DND-41 (cell line): ENCODE results near the gene TRHDE.
"Not testable (repeated sequence)": the region's sequence is repeated elsewhere in the genome, so short reads cannot be mapped to it uniquely, and the experiment has no call there.

Experiments
- ATAC-seq: fragments of 200-7000 bp; cut with Tn5 transposase; 3 replicates; pipeline ENCODE4 v1.9.1; 2021; ENCODE audit warnings: low read depth; ENCODE audit not compliant: insufficient read depth
- DNase-seq: peaks from one replicate; pipeline ENCODE4 v3.0.0-alpha.2; 2020
- H2AFZ ChIP-seq: 2 replicates; pipeline ENCODE4 v1.6.0; 2012; ENCODE audit warnings: low read depth, low read length
- H3K27ac ChIP-seq: 2 replicates; pipeline ENCODE4 v1.5.1; 2012; ENCODE audit warnings: low read length, inconsistent platforms
- H3K27me3 ChIP-seq: fragments of 200-600 bp; sonication (generic); 2 replicates; pipeline ENCODE4 v1.6.0; 2012; ENCODE audit warnings: low read length, mild to moderate bottlenecking, inconsistent platforms; ENCODE audit not compliant: insufficient read depth, poor library complexity
- H3K36me3 ChIP-seq: 2 replicates; pipeline ENCODE4 v1.5.1; 2012; ENCODE audit warnings: low read length, inconsistent platforms; ENCODE audit not compliant: insufficient read depth
- H3K4me1 ChIP-seq: 2 replicates; pipeline ENCODE4 v1.5.1; 2012; ENCODE audit warnings: mild to moderate bottlenecking, low read length; ENCODE audit not compliant: insufficient read depth
- H3K4me2 ChIP-seq: 2 replicates; pipeline ENCODE4 v1.6.0; 2012; ENCODE audit warnings: mild to moderate bottlenecking, moderate library complexity, low read length, inconsistent platforms; ENCODE audit not compliant: insufficient read depth
- H3K4me3 ChIP-seq, 2 experiments: fragments of 200-600 bp in 1 of 2; shearing (Covaris generic) in 1 of 2; 2 replicates each; pipeline ENCODE4 v1.5.1; 2012 to 2016; ENCODE audit warnings: inconsistent platforms in 2 of 2, low read length in 2 of 2, mild to moderate bottlenecking in 2 of 2, low read depth in 1 of 2, moderate library complexity in 1 of 2
- H3K79me2 ChIP-seq: 2 replicates; pipeline ENCODE4 v1.6.0; 2012; ENCODE audit warnings: low read length, inconsistent platforms; ENCODE audit not compliant: insufficient read depth
- H3K9ac ChIP-seq: 2 replicates; pipeline ENCODE4 v1.6.0; 2012; ENCODE audit warnings: low read depth, mild to moderate bottlenecking, inconsistent platforms, low read length, moderate library complexity
- H3K9me3 ChIP-seq: 2 replicates; pipeline ENCODE4 v1.5.1; 2012; ENCODE audit warnings: low read length, moderate library complexity, mild to moderate bottlenecking, inconsistent platforms; ENCODE audit not compliant: insufficient read depth, severe bottlenecking
- H4K20me1 ChIP-seq: 2 replicates; pipeline ENCODE4 v1.6.0; 2012; ENCODE audit warnings: low read length; ENCODE audit not compliant: insufficient read depth
- CTCF ChIP-seq: IDR thresholded peaks from 2 replicates; pipeline ENCODE4 v1.5.1; 2012; ENCODE audit warnings: borderline replicate concordance, low read length, moderate library complexity, mild to moderate bottlenecking; ENCODE audit not compliant: poor library complexity, severe bottlenecking; ENCODE audit errors: extremely low read depth
- EZH2 ChIP-seq: IDR thresholded peaks from 3 replicates; pipeline ENCODE4 v1.6.1; 2012; ENCODE audit warnings: borderline replicate concordance, low read depth, mild to moderate bottlenecking, moderate library complexity, low read length, inconsistent platforms; ENCODE audit not compliant: severe bottlenecking

Gene TRHDE

GRCh38 chr12:72510772-72511171, 238.6 kb downstream of the TRHDE start:
- Histone ChIP-seq H3K36me3 (no peaks in the 10 kb centered on the region), H3K27me3 (no peaks in the 10 kb centered on the region), H3K4me3 (no peak overlapping the region), H3K27ac (no peak overlapping the region), H3K4me1 (no peaks in the 10 kb centered on the region), H3K9me3 (no peaks in the 10 kb centered on the region), H2AFZ (no peak overlapping the region), H3K9ac (no peak overlapping the region), H4K20me1 (no peaks in the 10 kb centered on the region), H3K4me2 (no peak overlapping the region), H3K79me2 (no peaks in the 10 kb centered on the region)
- DNase-seq (no peak), ATAC-seq (no peak)
- no peak for TF ChIP-seq EZH2
- no peak for TF ChIP-seq CTCF

GRCh38 chr12:72511498-72511897, 239.3 kb downstream of the TRHDE start:
- no peaks in the 10 kb centered on the region for H4K20me1 ChIP-seq
- TF ChIP-seq EZH2: no peak
- TF ChIP-seq CTCF: no peak

GRCh38 chr12:72511906-72512305, 239.7 kb downstream of the TRHDE start:
- Histone ChIP-seq H3K36me3 (no peaks in the 10 kb centered on the region), H3K9ac (no peak overlapping the region), H3K27ac (no peak overlapping the region), H3K4me1 (no peaks in the 10 kb centered on the region), H2AFZ (no peak overlapping the region), H4K20me1 (no peaks in the 10 kb centered on the region), H3K9me3 (no peaks in the 10 kb centered on the region), H3K4me2 (no peak overlapping the region), H3K4me3 (no peak overlapping the region), H3K27me3 (no peaks in the 10 kb centered on the region), H3K79me2 (no peaks in the 10 kb centered on the region)
- DNase-seq: no peak
- ATAC-seq: no peak
- TF ChIP-seq CTCF (no peak), EZH2 (no peak)

More at GRCh38 chr12:72511498-72511897, 239.3 kb downstream of the TRHDE start:
- no peak overlapping the region for H3K4me2 ChIP-seq
- H3K27me3 ChIP-seq: no peaks in the 10 kb centered on the region
- no peaks in the 10 kb centered on the region for H3K9me3 ChIP-seq
- H3K4me3 ChIP-seq: no peak overlapping the region
- H3K4me1 ChIP-seq: no peaks in the 10 kb centered on the region
- H3K79me2 ChIP-seq: no peaks in the 10 kb centered on the region
- H3K9ac ChIP-seq: no peak overlapping the region
- no peak overlapping the region for H2AFZ ChIP-seq
- H3K36me3 ChIP-seq: no peaks in the 10 kb centered on the region
- H3K27ac ChIP-seq: no peak overlapping the region
- ATAC-seq: no peak
- no peak for DNase-seq

GRCh38 chr12:72520044-72520678, 248.0 kb downstream of the TRHDE start:
- ATAC-seq: not testable (repeated sequence)

More at GRCh38 chr12:72520044-72520678, 248.0 kb downstream of the TRHDE start:
- not testable (repeated sequence) for H3K4me2 ChIP-seq, H4K20me1 ChIP-seq, DNase-seq, H3K9me3 ChIP-seq, H3K9ac ChIP-seq, H3K4me1 ChIP-seq, H3K36me3 ChIP-seq, H2AFZ ChIP-seq, H3K79me2 ChIP-seq, H3K27ac ChIP-seq, H3K27me3 ChIP-seq, H3K4me3 ChIP-seq
